ENCODE data around the gene CMA1. TPM values are rescaled to one million over a fixed set of nuclear protein-coding genes. Genes with fewer than 3 reads are reported as not detected.
A peak's percentile ranks its signal among the peaks of the same experiment; 100 is the strongest.
"Not testable (repeated sequence)": the region's sequence is repeated elsewhere in the genome, so short reads cannot be mapped to it uniquely, and the experiment has no call there.

CMA1 gene
- total RNA-seq, 4 donors from 2014 or later = not detected

GRCh38 chr14:24483604-24484252 is 24.3 kb downstream of the CMA1 start:
- intact Hi-C loops (cut with DNase I) = no loop called here
- Histone ChIP-seq H3K4me3 (replicated peaks in 1 of 3) (no peak overlapping the region), H3K36me3 (no peaks in the 10 kb centered on the region), H3K9me3 (no peaks in the 10 kb centered on the region), H3K4me1 (no peaks in the 10 kb centered on the region), H3K27me3 (no peaks in the 10 kb centered on the region), H3K27ac (no peak overlapping the region)
- no peak for DNase-seq
- TF ChIP-seq POLR2A (IDR thresholded peaks at IDR 0.05) (no peak), CTCF (IDR thresholded peaks at IDR 0.05) (no peak)
- WGBS, 2 donors = 48 to 66% methylated on average over 4 of the region's 4 CpGs

- H3K27me3 ChIP-seq; H3K4me3 ChIP-seq (replicated peaks in 1 of 3); DNase-seq; H3K4me1 ChIP-seq; intact Hi-C loops (cut with DNase I); H3K36me3 ChIP-seq; H3K27ac ChIP-seq; H3K9me3 ChIP-seq: not testable (repeated sequence)
- 79 to 80% methylated on average over 2 of the region's 2 CpGs for WGBS, 2 donors
Measured at GRCh38 chr14:24482699-24483303, 25.3 kb downstream of the CMA1 start.

- 49 to 54% methylated on average over 21 to 22 of the region's 23 CpGs for WGBS, 2 donors
Measured at GRCh38 chr14:24481622-24482324, 26.3 kb downstream of the CMA1 start.

GRCh38 chr14:24479999-24480398 is 28.1 kb downstream of the CMA1 start:
- H3K9me3 ChIP-seq; H3K4me1 ChIP-seq; H3K4me3 ChIP-seq (replicated peaks in 1 of 3); H3K36me3 ChIP-seq; H3K27ac ChIP-seq; intact Hi-C loops (cut with DNase I); DNase-seq; H3K27me3 ChIP-seq: not testable (repeated sequence)
- 0% methylated on average over 1 of the region's 1 CpG for WGBS, 2 donors

More at GRCh38 chr14:24481622-24482324, 26.3 kb downstream of the CMA1 start:
- Histone ChIP-seq H3K4me1 (no peaks in the 10 kb centered on the region), H3K4me3 (replicated peaks in 1 of 3) (no peak overlapping the region), H3K36me3 (no peaks in the 10 kb centered on the region), H3K27me3 (no peaks in the 10 kb centered on the region), H3K27ac (no peak overlapping the region), H3K9me3 (no peaks in the 10 kb centered on the region)
- DNase-seq = peak; percentile 36 to 63
- TF ChIP-seq POLR2A (IDR thresholded peaks at IDR 0.05) (no peak), CTCF (IDR thresholded peaks at IDR 0.05) (peak in 3 of 6 experiments; percentile 51 to 71 (median 56))
- intact Hi-C loops (cut with DNase I) = no loop called here

- DNase-seq = no peak
- Histone ChIP-seq H3K4me1 (no peaks in the 10 kb centered on the region), H3K27me3 (no peaks in the 10 kb centered on the region), H3K27ac (no peak overlapping the region), H3K4me3 (replicated peaks in 1 of 3) (no peak overlapping the region), H3K36me3 (no peaks in the 10 kb centered on the region), H3K9me3 (no peaks in the 10 kb centered on the region)
- 86 to 96% methylated on average over 4 of the region's 4 CpGs for WGBS, 2 donors
- intact Hi-C loops (cut with DNase I) = no loop called here
- TF ChIP-seq POLR2A (IDR thresholded peaks at IDR 0.05) = no peak
Measured at GRCh38 chr14:24475261-24475660, 32.8 kb downstream of the CMA1 start.

DNA sequence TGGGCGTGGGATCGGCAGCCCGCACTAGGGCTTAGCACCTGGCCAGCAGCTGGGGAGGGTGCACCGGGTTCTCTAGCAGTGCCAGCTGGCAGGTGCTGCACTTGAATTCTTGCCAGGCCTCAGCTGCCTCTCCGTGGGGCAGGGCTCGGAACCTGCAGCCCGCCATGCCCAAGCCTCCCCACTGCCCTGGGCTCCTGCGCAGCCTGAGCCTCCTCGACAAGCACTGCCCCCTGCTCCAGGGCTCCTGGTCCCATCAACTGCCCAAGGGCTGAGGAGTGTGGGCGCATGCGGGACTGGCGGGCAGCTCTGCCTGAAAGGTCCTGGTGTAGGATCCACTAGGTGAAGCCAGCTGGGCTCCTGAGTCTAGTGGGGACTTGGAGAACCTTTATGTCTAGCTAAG is 34.9 kb downstream of the CMA1 start:
- intact Hi-C loops (cut with DNase I) = no loop called here
- H3K9me3 ChIP-seq = no peaks in the 10 kb centered on the region
- H3K27me3 ChIP-seq = no peaks in the 10 kb centered on the region
- no peaks in the 10 kb centered on the region for H3K4me1 ChIP-seq
- WGBS, 2 donors = 20% methylated on average over 3 of the region's 12 CpGs; no CpG with 5 or more reads in 1 of the 2 donors
- no peak for DNase-seq
- no peak overlapping the region for H3K27ac ChIP-seq
- TF ChIP-seq POLR2A (IDR thresholded peaks at IDR 0.05) (no peak), CTCF (IDR thresholded peaks at IDR 0.05) (no peak)
- H3K4me3 ChIP-seq (replicated peaks in 1 of 3) = no peak overlapping the region
- no peaks in the 10 kb centered on the region for H3K36me3 ChIP-seq

DNA sequence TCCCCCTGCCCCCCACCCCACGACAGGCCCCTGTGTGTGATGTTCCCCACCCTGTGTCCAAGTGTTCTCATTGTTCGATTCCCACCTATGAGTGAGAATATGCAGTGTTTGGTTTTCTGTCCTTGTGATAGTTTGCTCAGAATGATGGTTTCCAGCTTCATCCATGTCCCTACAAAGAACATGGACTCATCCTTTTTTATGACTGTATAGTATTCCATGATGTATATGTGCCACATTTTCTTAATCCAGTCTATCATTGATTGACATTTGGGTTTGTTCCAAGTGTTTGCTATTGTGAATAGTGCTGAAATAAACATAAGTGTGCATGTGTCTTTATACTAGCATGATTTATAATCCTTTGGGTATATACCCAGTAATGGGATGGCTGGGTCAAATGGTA is 37.6 kb downstream of the CMA1 start:
- intact Hi-C loops (cut with DNase I); H3K27me3 ChIP-seq; H3K4me1 ChIP-seq; H3K27ac ChIP-seq; H3K9me3 ChIP-seq; H3K36me3 ChIP-seq; H3K4me3 ChIP-seq (replicated peaks in 1 of 3); DNase-seq: not testable (repeated sequence)
- 95 to 96% methylated on average over 2 of the region's 2 CpGs for WGBS, 2 donors

Data from thyroid gland (tissue), 4 donors.